Measurements from ENCODE around the gene LRIG2.

DNA sequence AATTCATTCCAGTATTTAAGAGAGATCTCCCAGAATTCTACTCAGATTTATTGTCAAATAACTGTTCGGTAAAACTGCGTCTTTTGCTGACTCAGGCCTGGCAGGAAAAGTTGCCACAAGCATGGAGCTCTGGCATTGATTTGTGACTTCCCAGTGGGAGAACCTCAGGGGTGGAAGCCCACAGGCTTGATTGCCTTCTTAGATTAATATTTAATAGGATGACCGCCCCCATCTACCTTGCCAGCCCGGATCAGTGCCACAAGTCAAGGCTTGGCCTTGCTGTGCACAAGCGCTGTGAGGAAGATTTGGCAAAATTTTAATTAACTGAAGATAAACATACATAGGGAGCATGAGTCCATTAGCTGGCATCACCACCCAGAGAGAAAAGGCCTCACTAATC, 93.5 kb downstream of the LRIG2 start:
- TF ChIP-seq, protein P1, sequence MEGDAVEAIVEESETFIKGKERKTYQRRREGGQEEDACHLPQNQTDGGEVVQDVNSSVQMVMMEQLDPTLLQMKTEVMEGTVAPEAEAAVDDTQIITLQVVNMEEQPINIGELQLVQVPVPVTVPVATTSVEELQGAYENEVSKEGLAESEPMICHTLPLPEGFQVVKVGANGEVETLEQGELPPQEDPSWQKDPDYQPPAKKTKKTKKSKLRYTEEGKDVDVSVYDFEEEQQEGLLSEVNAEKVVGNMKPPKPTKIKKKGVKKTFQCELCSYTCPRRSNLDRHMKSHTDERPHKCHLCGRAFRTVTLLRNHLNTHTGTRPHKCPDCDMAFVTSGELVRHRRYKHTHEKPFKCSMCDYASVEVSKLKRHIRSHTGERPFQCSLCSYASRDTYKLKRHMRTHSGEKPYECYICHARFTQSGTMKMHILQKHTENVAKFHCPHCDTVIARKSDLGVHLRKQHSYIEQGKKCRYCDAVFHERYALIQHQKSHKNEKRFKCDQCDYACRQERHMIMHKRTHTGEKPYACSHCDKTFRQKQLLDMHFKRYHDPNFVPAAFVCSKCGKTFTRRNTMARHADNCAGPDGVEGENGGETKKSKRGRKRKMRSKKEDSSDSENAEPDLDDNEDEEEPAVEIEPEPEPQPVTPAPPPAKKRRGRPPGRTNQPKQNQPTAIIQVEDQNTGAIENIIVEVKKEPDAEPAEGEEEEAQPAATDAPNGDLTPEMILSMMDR (IDR thresholded peaks at IDR 0.05), result no peak
- no peak for TF ChIP-seq POLR2A (IDR thresholded peaks at IDR 0.05)

Measured in heart left ventricle (tissue), 13 donors.